DLD1 (cell line): ENCODE results near the gene XIRP1.

Experiments
- in situ Hi-C: cut with HindIII; loops from 2 replicates; pipeline ENCODE4 v1.10.0; 2017; ENCODE audit warnings: low sequenced_read_pairs

XIRP1 gene

GRCh38 chr3:39188271-39189149, 3.9 kb downstream of the XIRP1 start:
- in situ Hi-C loops: no loop called here

- in situ Hi-C loops: no loop called here
Measured at GRCh38 chr3:39187372-39188155, 4.8 kb downstream of the XIRP1 start.

GRCh38 chr3:39186692-39187151, 5.7 kb downstream of the XIRP1 start:
- in situ Hi-C loops: no loop called here

DNA sequence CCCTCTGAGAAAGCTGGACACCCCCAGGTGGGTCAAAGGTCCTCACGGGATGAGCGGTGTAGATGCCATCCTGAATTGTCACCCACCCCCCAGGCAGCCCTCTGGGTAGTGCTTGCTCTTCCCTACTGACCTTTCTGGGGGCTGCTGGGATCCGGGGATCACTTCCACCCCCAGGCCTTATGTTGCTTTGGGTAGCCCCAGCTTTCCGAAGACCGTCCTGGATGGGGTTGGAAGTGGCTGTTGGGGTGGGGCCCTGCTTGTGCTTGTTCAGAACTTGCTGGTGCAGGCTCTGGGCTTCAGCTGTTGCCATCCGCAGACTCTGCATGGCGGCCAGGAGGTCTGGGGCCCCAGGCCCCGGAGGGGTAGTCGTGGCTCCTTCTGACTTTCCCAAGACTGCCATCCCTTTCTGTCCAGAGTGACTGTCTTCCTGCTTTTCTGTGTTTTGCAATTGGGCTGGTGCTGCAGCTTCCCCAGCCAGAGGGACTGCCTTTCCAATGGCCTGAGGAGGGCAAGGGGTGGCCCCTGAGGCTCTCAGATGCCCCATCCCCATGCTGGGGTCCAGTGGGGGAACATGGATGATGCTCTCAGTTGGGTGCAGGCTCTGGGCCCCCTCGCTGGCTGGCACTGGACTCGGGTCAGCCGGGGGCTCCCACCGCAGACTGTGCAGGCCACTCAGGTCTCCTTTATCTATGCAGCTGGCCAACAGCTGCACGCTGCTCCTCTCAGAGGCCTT, 6.3 kb downstream of the XIRP1 start:
- in situ Hi-C loops: no loop called here

DNA sequence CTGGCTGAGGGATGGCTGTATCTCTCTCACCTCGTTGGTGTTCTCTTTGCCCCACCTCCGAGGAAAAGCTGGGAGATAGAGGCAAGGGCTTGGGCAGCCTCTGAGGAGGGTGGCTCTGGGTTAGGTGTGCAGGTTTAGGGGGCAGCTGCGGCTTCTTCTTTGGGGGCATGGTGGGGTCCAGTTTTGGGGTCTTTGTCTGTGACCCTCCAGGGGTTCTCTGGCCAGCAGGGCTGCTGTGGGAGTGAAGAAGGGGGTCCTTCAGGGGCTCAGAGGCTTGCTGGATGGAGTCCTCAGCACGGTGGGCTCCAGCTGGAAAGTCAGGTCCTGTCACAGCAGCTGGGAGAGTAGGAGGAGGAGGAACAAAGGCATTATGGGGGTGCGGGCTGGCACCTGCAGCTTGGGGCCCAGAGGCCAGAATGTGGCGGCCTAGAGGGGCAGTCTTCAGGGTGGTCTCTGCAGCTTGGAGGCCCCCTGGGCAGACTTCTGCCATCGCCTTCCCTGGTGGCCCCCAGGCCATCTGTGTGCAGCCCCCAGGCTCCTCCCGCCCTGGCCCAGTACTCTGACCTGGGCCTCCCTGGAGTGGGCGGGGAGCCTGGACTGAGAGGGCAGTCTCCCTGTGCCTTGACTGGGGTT, 7.0 kb downstream of the XIRP1 start:
- in situ Hi-C loops: no loop called here

DNA sequence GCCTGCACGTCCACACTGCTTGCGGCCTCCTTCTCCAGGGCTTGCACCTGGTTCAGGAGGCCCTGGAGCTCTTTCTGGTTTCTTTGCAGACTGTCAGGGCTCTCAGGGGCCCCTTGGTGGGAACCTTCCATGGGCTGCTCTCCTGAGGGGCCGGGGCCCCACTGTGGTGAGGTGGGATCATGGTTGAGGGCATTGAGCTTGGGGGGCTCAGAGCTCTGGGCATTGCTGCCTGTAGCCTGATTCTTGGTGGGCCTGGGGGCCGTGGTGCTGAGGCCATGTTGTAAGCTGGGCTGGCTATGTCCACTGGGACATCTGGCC, 7.5 kb downstream of the XIRP1 start:
- in situ Hi-C loops: no loop called here

DNA sequence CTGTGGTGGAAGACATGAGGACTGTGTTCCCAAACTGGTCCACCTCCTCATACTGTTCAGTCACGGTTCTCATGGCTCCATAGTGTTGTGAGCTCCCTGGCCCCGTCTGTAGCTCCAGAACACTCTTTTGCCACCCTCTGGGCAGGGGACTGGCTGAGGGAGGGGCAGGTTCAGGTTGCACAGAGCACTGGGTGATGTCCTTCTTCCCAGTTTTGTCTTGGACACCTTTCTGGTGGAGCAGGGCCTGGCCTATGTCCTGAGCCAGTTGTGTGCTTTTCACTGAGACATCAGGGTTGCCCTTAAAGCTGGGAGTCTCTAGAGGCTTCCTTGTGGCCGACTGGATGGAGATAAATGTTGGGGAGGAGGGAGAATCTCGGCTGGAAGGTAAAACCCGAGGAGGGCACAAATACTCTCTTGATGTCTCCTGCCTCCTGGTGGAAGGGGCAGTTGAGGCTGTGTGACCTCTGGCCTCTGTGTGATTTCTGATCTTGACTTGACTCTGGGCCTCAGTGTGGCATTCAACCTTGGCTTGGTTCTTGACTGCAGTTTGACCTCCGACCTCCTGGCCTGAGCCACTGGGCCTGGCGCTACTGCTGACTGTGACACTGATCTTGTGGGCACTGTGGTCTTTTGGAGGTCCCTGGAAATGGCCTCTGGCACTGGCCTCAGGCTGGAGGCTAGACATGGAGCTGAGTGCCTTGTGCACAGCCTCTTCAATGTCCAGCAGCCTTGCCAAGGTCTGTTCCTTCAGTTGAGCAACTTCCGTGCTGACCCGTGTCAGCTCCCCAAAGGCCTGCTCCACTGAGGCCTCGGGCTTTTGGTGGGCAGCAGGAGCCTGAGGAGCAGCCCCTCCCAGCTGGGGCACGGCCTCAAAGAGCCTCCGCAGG, 8.1 kb downstream of the XIRP1 start:
- in situ Hi-C loops: no loop called here

- in situ Hi-C loops: no loop called here
Measured at GRCh38 chr3:39183211-39184080, 8.9 kb downstream of the XIRP1 start.

DNA sequence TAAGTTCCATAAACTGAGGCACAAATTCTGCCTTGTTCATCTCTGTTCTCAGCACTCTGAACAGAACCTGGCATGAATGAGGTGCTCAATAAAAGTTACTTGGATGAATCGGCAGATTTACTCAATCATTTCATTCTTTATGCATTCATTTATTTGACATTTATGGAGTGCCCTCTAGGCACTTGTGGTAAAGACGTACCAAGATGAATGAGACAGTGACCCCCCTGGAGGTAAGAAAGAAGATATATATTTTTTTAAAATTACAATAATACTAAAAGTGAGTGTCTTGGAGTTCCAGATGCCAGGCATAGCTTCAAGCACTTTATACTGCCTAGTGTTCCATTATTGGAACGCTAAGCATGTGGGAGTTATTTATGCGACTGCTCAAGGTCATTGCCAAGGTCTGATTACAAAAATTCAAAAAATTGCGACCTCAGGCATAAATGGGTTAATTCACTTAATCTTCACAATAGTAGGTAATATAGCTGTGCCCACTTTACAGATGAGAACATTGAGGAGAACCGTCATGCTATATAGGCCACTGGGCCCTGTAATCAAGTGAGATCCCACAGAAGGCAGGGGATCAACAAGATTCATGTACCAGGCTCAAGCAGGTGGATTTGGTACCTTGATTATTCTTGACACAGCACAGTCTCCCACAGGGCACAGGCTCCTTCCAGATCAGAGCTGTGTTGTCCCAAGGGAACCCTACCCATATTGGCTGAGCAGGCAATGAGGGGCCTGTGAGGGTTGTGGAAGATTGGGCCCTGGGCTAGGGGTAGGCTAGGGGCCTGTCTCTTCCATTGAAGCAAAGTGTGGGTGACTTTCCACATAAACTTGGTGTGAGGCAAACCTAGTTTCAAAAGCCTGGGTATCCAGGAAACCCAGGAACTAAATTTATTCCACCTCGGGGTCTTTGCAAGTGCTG, 10.7 kb downstream of the XIRP1 start:
- in situ Hi-C loops: no loop called here

- in situ Hi-C loops: no loop called here
Measured at GRCh38 chr3:39180546-39181346, 11.6 kb downstream of the XIRP1 start.

DNA sequence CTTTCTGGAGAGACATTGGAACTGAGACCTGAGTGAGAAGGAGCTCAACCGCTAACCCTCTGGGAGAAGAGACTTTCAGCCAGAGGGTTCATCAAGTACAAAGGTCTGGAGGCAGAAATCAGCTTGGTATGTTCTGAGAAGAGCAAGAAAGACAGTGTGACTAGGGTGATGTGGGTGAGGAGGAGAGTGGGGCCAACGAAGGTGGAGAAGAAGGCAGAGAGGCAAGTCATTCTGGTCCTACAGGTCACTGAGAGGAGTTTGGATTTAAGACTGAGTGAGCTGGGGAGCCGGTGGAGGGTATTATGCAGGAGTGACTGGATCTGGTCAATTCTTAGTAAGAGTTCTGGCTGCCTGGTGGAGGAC, 12.2 kb downstream of the XIRP1 start:
- in situ Hi-C loops: no loop called here

- in situ Hi-C loops: no loop called here
Measured at GRCh38 chr3:39178553-39178952, 13.8 kb downstream of the XIRP1 start.

GRCh38 chr3:39177708-39178332, 14.6 kb downstream of the XIRP1 start:
- in situ Hi-C loops: no loop called here

DNA sequence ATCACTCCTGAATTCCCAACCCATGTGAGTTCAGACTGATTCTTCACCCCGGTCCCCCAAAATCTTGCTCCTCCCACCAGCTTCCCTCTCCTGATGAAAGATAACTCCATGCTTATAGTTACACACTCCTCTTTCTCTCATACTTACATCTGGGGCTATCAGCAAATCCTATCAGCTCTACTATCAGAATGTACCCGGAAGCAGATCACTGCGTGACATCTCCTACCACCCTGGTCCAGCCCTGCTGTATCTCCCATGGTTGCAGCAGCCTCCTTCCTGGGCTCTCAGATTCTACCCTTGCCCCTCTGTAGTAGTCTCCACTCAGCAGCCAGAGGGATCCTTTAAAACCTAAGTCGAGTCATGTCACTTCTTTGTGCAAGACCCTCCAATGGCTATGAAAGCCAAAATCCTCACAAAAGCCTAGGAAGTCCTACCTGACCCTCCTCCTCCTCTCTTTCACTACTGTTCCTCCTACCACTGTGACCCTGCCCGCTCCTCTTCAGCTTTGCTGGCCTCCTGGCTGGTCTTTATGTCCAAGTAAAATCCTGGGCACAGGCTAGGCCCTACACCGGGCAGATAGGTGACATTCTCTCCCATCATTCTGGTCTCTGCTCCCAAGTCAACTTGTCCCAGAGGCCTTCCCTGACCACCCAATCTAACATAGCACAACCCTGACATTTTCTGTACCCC, 16.2 kb downstream of the XIRP1 start:
- in situ Hi-C loops: no loop called here

- in situ Hi-C loops: no loop called here
Measured at GRCh38 chr3:39173318-39174125, 18.9 kb downstream of the XIRP1 start.
